ENCODE measurements around the gene HOXC13. TPM values are rescaled to one million over a fixed set of nuclear protein-coding genes. Genes with fewer than 3 reads are reported as not detected.

The HOXC13 gene
- total and polyA plus RNA-seq, 2 of the 13 experiments (the other 11 are each of a cell fraction or from before 2014, with no cell fraction given), result 0.07 TPM; not detected in 1

GRCh38 chr12:53949631-53950436, 11.2 kb downstream of the HOXC13 start (continued):
- peak; percentile 46; the same call in 1 of the 2 replicates for TF ChIP-seq SKIL (CRISPR knock-in tag; IDR thresholded peaks at IDR 0.05; ENCODE audit: borderline replicate concordance)
- TF ChIP-seq TCF7 (IDR thresholded peaks at IDR 0.05; ENCODE audit: low read depth), result peak; percentile 41; the same call in 1 of the 2 replicates
- no peak for TF ChIP-seq ZBTB43 (CRISPR knock-in tag; conservative IDR thresholded peaks at IDR 0.05)
- TF ChIP-seq BCL6 (CRISPR knock-in tag; IDR thresholded peaks at IDR 0.05), result peak; percentile 57; the same call in 1 of the 2 replicates
- TF ChIP-seq ZNF383 (CRISPR knock-in tag; IDR thresholded peaks at IDR 0.05; ENCODE audit: borderline replicate concordance), result no peak
- TF ChIP-seq ZNF781 (CRISPR knock-in tag; IDR thresholded peaks at IDR 0.05; ENCODE audit: borderline replicate concordance, not compliant biosample characterization), result no peak
- TF ChIP-seq ARID5B (CRISPR knock-in tag; IDR thresholded peaks at IDR 0.05), result peak; percentile 33
- TF ChIP-seq, protein P1, sequence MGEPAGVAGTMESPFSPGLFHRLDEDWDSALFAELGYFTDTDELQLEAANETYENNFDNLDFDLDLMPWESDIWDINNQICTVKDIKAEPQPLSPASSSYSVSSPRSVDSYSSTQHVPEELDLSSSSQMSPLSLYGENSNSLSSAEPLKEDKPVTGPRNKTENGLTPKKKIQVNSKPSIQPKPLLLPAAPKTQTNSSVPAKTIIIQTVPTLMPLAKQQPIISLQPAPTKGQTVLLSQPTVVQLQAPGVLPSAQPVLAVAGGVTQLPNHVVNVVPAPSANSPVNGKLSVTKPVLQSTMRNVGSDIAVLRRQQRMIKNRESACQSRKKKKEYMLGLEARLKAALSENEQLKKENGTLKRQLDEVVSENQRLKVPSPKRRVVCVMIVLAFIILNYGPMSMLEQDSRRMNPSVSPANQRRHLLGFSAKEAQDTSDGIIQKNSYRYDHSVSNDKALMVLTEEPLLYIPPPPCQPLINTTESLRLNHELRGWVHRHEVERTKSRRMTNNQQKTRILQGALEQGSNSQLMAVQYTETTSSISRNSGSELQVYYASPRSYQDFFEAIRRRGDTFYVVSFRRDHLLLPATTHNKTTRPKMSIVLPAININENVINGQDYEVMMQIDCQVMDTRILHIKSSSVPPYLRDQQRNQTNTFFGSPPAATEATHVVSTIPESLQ (CRISPR knock-in tag; conservative IDR thresholded peaks at IDR 0.05), result no peak
- TF ChIP-seq, protein P2, sequence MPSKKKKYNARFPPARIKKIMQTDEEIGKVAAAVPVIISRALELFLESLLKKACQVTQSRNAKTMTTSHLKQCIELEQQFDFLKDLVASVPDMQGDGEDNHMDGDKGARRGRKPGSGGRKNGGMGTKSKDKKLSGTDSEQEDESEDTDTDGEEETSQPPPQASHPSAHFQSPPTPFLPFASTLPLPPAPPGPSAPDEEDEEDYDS (CRISPR knock-in tag; IDR thresholded peaks at IDR 0.05), result no peak
- no peak for TF ChIP-seq KDM5A (IDR thresholded peaks at IDR 0.05; ENCODE audit: borderline replicate concordance, low read length)
- no peak for TF ChIP-seq SRSF1 (optimal IDR thresholded peaks at IDR 0.05; ENCODE audit: low read depth, low read length)
- TF ChIP-seq RARA (CRISPR knock-in tag; IDR thresholded peaks at IDR 0.05), result peak; percentile 84
- TF ChIP-seq, protein P3, sequence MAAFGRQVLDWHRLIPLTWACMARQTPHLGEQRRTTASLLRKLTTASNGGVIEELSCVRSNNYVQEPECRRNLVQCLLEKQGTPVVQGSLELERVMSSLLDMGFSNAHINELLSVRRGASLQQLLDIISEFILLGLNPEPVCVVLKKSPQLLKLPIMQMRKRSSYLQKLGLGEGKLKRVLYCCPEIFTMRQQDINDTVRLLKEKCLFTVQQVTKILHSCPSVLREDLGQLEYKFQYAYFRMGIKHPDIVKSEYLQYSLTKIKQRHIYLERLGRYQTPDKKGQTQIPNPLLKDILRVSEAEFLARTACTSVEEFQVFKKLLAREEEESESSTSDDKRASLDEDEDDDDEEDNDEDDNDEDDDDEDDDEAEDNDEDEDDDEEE (CRISPR knock-in tag; IDR thresholded peaks at IDR 0.05), result no peak

All from HepG2 (cell line).